ENCODE measurements around the gene KCNMB2. TPM values are rescaled to one million over a fixed set of nuclear protein-coding genes. Genes with fewer than 3 reads are reported as not detected.

Gene KCNMB2
- total and polyA plus RNA-seq, 2 experiments from 2014 or later, result 2.4 TPM; not detected in 1

- DNase-seq (ENCODE audit: low spot score), result peak; percentile 11
Measured at GRCh38 chr3:178833695-178834094, 297.5 kb downstream of the KCNMB2 start.

GRCh38 chr3:178835033-178835432, 298.8 kb downstream of the KCNMB2 start:
- no peaks in the 10 kb centered on the region for H3K9me2 ChIP-seq (replicated peaks; ENCODE audit: insufficient read depth)
- no peaks in the 10 kb centered on the region for H3K27me3 ChIP-seq
- H4K20me1 ChIP-seq (ENCODE audit: insufficient read depth, poor library complexity, severe bottlenecking), result no peaks in the 10 kb centered on the region
- no peaks in the 10 kb centered on the region for H3K79me2 ChIP-seq
- H3K9me3 ChIP-seq (ENCODE audit: low read depth), result no peaks in the 10 kb centered on the region
- no peak overlapping the region for H2AFZ ChIP-seq
- no peak overlapping the region for H3K4me3 ChIP-seq
- no peaks in the 10 kb centered on the region for H3K36me3 ChIP-seq (replicated peaks; ENCODE audit: insufficient read depth, low read depth)
- DNase-seq (ENCODE audit: low spot score), result no peak
- TF ChIP-seq EZH2phosphoT487 (IDR thresholded peaks at IDR 0.05; ENCODE audit: low read depth, severe bottlenecking, unreplicated experiment) (no peak), EZH2 (IDR thresholded peaks at IDR 0.05; ENCODE audit: borderline replicate concordance) (no peak)
- TF ChIP-seq, protein P1, sequence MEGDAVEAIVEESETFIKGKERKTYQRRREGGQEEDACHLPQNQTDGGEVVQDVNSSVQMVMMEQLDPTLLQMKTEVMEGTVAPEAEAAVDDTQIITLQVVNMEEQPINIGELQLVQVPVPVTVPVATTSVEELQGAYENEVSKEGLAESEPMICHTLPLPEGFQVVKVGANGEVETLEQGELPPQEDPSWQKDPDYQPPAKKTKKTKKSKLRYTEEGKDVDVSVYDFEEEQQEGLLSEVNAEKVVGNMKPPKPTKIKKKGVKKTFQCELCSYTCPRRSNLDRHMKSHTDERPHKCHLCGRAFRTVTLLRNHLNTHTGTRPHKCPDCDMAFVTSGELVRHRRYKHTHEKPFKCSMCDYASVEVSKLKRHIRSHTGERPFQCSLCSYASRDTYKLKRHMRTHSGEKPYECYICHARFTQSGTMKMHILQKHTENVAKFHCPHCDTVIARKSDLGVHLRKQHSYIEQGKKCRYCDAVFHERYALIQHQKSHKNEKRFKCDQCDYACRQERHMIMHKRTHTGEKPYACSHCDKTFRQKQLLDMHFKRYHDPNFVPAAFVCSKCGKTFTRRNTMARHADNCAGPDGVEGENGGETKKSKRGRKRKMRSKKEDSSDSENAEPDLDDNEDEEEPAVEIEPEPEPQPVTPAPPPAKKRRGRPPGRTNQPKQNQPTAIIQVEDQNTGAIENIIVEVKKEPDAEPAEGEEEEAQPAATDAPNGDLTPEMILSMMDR (IDR thresholded peaks at IDR 0.05; ENCODE audit: poor library complexity), result no peak
- 75% methylated on average over 3 of the region's 3 CpGs for WGBS (ENCODE audit: low lambda C conversion rate, missing lambda C conversion rate)
- H3K27ac ChIP-seq, result no peak overlapping the region
- no peak overlapping the region for H3K4me2 ChIP-seq
- no peaks in the 10 kb centered on the region for H3K4me1 ChIP-seq (ENCODE audit: insufficient read depth)

More at GRCh38 chr3:178833695-178834094, 297.5 kb downstream of the KCNMB2 start:
- no peaks in the 10 kb centered on the region for H4K20me1 ChIP-seq (ENCODE audit: insufficient read depth, poor library complexity, severe bottlenecking)
- no peaks in the 10 kb centered on the region for H3K9me2 ChIP-seq (replicated peaks; ENCODE audit: insufficient read depth)
- WGBS (ENCODE audit: low lambda C conversion rate, missing lambda C conversion rate), result 48% methylated on average over 1 of the region's 1 CpG
- no peaks in the 10 kb centered on the region for H3K9me3 ChIP-seq (ENCODE audit: low read depth)
- H3K27me3 ChIP-seq, result no peaks in the 10 kb centered on the region
- H3K4me1 ChIP-seq (ENCODE audit: insufficient read depth), result no peaks in the 10 kb centered on the region
- H3K4me2 ChIP-seq, result no peak overlapping the region
- H3K4me3 ChIP-seq, result no peak overlapping the region
- H2AFZ ChIP-seq, result no peak overlapping the region
- H3K79me2 ChIP-seq, result no peaks in the 10 kb centered on the region
- H3K27ac ChIP-seq, result no peak overlapping the region
- TF ChIP-seq EZH2 (IDR thresholded peaks at IDR 0.05; ENCODE audit: borderline replicate concordance), result no peak
- TF ChIP-seq, protein P1 (IDR thresholded peaks at IDR 0.05; ENCODE audit: poor library complexity), result no peak
- TF ChIP-seq EZH2phosphoT487 (IDR thresholded peaks at IDR 0.05; ENCODE audit: low read depth, severe bottlenecking, unreplicated experiment), result no peak
- H3K36me3 ChIP-seq (replicated peaks; ENCODE audit: insufficient read depth, low read depth), result no peaks in the 10 kb centered on the region

- TF ChIP-seq EZH2 (IDR thresholded peaks at IDR 0.05; ENCODE audit: borderline replicate concordance), result no peak
- TF ChIP-seq, protein P1 (IDR thresholded peaks at IDR 0.05; ENCODE audit: poor library complexity), result no peak
- no peak for TF ChIP-seq EZH2phosphoT487 (IDR thresholded peaks at IDR 0.05; ENCODE audit: low read depth, severe bottlenecking, unreplicated experiment)
- Histone ChIP-seq H3K27me3 (no peaks in the 10 kb centered on the region), H3K4me1 (ENCODE audit: insufficient read depth) (no peaks in the 10 kb centered on the region), H3K9me3 (ENCODE audit: low read depth) (no peaks in the 10 kb centered on the region), H3K79me2 (no peaks in the 10 kb centered on the region), H3K36me3 (replicated peaks; ENCODE audit: insufficient read depth, low read depth) (no peaks in the 10 kb centered on the region), H4K20me1 (ENCODE audit: insufficient read depth, poor library complexity, severe bottlenecking) (no peaks in the 10 kb centered on the region), H2AFZ (no peak overlapping the region), H3K9me2 (replicated peaks; ENCODE audit: insufficient read depth) (no peaks in the 10 kb centered on the region), H3K27ac (no peak overlapping the region), H3K4me2 (no peak overlapping the region), H3K4me3 (no peak overlapping the region)
- no peak for DNase-seq (ENCODE audit: low spot score)
Measured at GRCh38 chr3:178837512-178837911, 301.3 kb downstream of the KCNMB2 start.

GRCh38 chr3:178840586-178840985, 304.4 kb downstream of the KCNMB2 start:
- Histone ChIP-seq H3K9me2 (replicated peaks; ENCODE audit: insufficient read depth) (no peaks in the 10 kb centered on the region), H3K4me2 (no peak overlapping the region), H3K9me3 (ENCODE audit: low read depth) (no peaks in the 10 kb centered on the region), H3K4me1 (ENCODE audit: insufficient read depth) (no peaks in the 10 kb centered on the region), H3K4me3 (no peak overlapping the region), H3K36me3 (replicated peaks; ENCODE audit: insufficient read depth, low read depth) (no peaks in the 10 kb centered on the region), H3K79me2 (no peaks in the 10 kb centered on the region), H3K27ac (no peak overlapping the region), H3K27me3 (no peaks in the 10 kb centered on the region), H4K20me1 (ENCODE audit: insufficient read depth, poor library complexity, severe bottlenecking) (no peaks in the 10 kb centered on the region), H2AFZ (no peak overlapping the region)
- no peak for DNase-seq (ENCODE audit: low spot score)
- TF ChIP-seq EZH2phosphoT487 (IDR thresholded peaks at IDR 0.05; ENCODE audit: low read depth, severe bottlenecking, unreplicated experiment), result no peak
- TF ChIP-seq EZH2 (IDR thresholded peaks at IDR 0.05; ENCODE audit: borderline replicate concordance), result no peak
- TF ChIP-seq, protein P1 (IDR thresholded peaks at IDR 0.05; ENCODE audit: poor library complexity), result no peak

All from hepatocyte (in vitro differentiated cells).